HG03159 (cell line): Measurements from ENCODE around the gene NSG2.

Experiments used
- ATAC-seq: cut with Tn5 transposase; IDR thresholded peaks from one replicate; pipeline ENCODE4 v1.9.1; 2021; ENCODE audit warnings: mild to moderate bottlenecking, moderate library complexity; ENCODE audit not compliant: unreplicated experiment

NSG2 gene

GRCh38 chr5:174058433-174059122, 13.1 kb downstream of the NSG2 start:
- no peak for ATAC-seq

GRCh38 chr5:174059247-174059646, 13.7 kb downstream of the NSG2 start:
- ATAC-seq: no peak

- ATAC-seq: no peak
These were observed 17.7 kb downstream of the NSG2 start for GRCh38 chr5:174063082-174063756.

- no peak for ATAC-seq
These were observed 18.7 kb downstream of the NSG2 start for GRCh38 chr5:174064171-174064570.

- ATAC-seq: no peak
These were observed 20.2 kb downstream of the NSG2 start for GRCh38 chr5:174065528-174066197.

- no peak for ATAC-seq
These were observed 22.0 kb downstream of the NSG2 start for GRCh38 chr5:174067499-174067898.

- no peak for ATAC-seq
These were observed 26.0 kb downstream of the NSG2 start for GRCh38 chr5:174071484-174071883.

- no peak for ATAC-seq
These were observed 27.7 kb downstream of the NSG2 start for GRCh38 chr5:174073122-174073660.

GRCh38 chr5:174074369-174074768, 28.9 kb downstream of the NSG2 start:
- no peak for ATAC-seq

- no peak for ATAC-seq
These were observed 32.9 kb downstream of the NSG2 start for GRCh38 chr5:174078416-174078815.

- no peak for ATAC-seq
These were observed 36.8 kb downstream of the NSG2 start for GRCh38 chr5:174082286-174082685.

GRCh38 chr5:174083056-174083827, 37.7 kb downstream of the NSG2 start:
- ATAC-seq: no peak

GRCh38 chr5:174084691-174085154, 39.2 kb downstream of the NSG2 start:
- no peak for ATAC-seq

GRCh38 chr5:174086751-174087150, 41.2 kb downstream of the NSG2 start:
- no peak for ATAC-seq

- no peak for ATAC-seq
These were observed 42.3 kb downstream of the NSG2 start for GRCh38 chr5:174087783-174088182.

- ATAC-seq: no peak
These were observed 44.6 kb downstream of the NSG2 start for GRCh38 chr5:174090129-174090528.

- no peak for ATAC-seq
These were observed 47.6 kb downstream of the NSG2 start for GRCh38 chr5:174093123-174093522.

- ATAC-seq: no peak
These were observed 49.5 kb downstream of the NSG2 start for GRCh38 chr5:174094857-174095606.

GRCh38 chr5:174096619-174097018, 51.1 kb downstream of the NSG2 start:
- no peak for ATAC-seq

- no peak for ATAC-seq
These were observed 52.1 kb downstream of the NSG2 start for GRCh38 chr5:174097486-174098185.
